HL-60 (cell line): ENCODE results near the gene TMEM145.

Experiments used
- DNase-seq, 2 experiments: peaks; one replicate each; pipeline ENCODE4 v3.0.0-alpha.2; 2010 to 2020; ENCODE audit warnings: low read depth in 1 of 2, low spot score in 1 of 2
- H3K27ac ChIP-seq: fragments of 250-450 bp; sonication (Bioruptor Pico); replicated peaks from 2 replicates; pipeline ENCODE4 v1.5.1; 2020; ENCODE audit warnings: mild to moderate bottlenecking, moderate library complexity
- H3K27me3 ChIP-seq: fragments of 250-450 bp; sonication (Bioruptor Pico); 2 replicates; pipeline ENCODE4 v1.5.1; 2021; ENCODE audit warnings: mild to moderate bottlenecking, moderate library complexity; ENCODE audit not compliant: insufficient read depth, poor library complexity, severe bottlenecking
- H3K4me3 ChIP-seq: replicated peaks from 2 replicates; pipeline ENCODE4 v1.5.1; 2011; ENCODE audit warnings: mild to moderate bottlenecking, control low read depth, low read length; ENCODE audit not compliant: insufficient read depth
- GABPA ChIP-seq: IDR thresholded peaks from 2 replicates; pipeline ENCODE4 v1.6.1; 2012; ENCODE audit warnings: low read depth
- POLR2AphosphoS5 ChIP-seq: IDR thresholded peaks from 2 replicates; pipeline ENCODE4 v1.6.1; 2012; ENCODE audit warnings: low read depth
- SPI1 ChIP-seq: IDR thresholded peaks from 2 replicates; pipeline ENCODE4 v1.6.1; 2012; ENCODE audit warnings: low read depth, mild to moderate bottlenecking, borderline replicate concordance
- TF ChIP-seq, protein P1 (sequence below): IDR thresholded peaks from 2 replicates; pipeline ENCODE4 v1.6.1; 2012; ENCODE audit warnings: low read depth; ENCODE audit not compliant: insufficient replicate concordance
- TF ChIP-seq, protein P2 (sequence below): IDR thresholded peaks from one replicate; pipeline ENCODE4 v1.5.1; 2011; ENCODE audit warnings: low read length, control low read depth, inconsistent platforms; ENCODE audit not compliant: insufficient read depth

Gene TMEM145

DNA sequence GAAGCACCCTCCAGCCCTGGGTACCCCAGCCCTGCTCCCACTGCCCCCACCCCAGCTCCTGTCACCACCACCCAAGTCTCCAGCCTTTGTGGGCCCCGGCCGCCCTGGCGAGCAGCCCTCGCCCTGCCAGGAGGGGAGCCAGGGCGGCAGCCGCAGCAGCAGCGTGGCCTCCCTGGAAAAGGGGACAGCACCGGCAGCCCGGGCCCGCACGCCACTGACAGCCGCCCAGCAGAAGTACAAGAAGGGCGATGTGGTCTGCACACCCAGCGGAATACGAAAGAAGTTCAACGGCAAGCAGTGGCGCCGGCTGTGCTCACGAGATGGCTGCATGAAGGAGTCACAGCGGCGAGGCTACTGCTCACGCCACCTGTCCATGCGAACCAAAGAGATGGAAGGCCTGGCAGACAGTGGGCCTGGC is 40.1 kb upstream of the TMEM145 start:
- TF ChIP-seq SPI1 (no peak), POLR2AphosphoS5 (no peak), GABPA (no peak)
- TF ChIP-seq, protein P1, sequence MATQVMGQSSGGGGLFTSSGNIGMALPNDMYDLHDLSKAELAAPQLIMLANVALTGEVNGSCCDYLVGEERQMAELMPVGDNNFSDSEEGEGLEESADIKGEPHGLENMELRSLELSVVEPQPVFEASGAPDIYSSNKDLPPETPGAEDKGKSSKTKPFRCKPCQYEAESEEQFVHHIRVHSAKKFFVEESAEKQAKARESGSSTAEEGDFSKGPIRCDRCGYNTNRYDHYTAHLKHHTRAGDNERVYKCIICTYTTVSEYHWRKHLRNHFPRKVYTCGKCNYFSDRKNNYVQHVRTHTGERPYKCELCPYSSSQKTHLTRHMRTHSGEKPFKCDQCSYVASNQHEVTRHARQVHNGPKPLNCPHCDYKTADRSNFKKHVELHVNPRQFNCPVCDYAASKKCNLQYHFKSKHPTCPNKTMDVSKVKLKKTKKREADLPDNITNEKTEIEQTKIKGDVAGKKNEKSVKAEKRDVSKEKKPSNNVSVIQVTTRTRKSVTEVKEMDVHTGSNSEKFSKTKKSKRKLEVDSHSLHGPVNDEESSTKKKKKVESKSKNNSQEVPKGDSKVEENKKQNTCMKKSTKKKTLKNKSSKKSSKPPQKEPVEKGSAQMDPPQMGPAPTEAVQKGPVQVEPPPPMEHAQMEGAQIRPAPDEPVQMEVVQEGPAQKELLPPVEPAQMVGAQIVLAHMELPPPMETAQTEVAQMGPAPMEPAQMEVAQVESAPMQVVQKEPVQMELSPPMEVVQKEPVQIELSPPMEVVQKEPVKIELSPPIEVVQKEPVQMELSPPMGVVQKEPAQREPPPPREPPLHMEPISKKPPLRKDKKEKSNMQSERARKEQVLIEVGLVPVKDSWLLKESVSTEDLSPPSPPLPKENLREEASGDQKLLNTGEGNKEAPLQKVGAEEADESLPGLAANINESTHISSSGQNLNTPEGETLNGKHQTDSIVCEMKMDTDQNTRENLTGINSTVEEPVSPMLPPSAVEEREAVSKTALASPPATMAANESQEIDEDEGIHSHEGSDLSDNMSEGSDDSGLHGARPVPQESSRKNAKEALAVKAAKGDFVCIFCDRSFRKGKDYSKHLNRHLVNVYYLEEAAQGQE, result no peak
- TF ChIP-seq, protein P2, sequence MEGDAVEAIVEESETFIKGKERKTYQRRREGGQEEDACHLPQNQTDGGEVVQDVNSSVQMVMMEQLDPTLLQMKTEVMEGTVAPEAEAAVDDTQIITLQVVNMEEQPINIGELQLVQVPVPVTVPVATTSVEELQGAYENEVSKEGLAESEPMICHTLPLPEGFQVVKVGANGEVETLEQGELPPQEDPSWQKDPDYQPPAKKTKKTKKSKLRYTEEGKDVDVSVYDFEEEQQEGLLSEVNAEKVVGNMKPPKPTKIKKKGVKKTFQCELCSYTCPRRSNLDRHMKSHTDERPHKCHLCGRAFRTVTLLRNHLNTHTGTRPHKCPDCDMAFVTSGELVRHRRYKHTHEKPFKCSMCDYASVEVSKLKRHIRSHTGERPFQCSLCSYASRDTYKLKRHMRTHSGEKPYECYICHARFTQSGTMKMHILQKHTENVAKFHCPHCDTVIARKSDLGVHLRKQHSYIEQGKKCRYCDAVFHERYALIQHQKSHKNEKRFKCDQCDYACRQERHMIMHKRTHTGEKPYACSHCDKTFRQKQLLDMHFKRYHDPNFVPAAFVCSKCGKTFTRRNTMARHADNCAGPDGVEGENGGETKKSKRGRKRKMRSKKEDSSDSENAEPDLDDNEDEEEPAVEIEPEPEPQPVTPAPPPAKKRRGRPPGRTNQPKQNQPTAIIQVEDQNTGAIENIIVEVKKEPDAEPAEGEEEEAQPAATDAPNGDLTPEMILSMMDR, result no peak
- Histone ChIP-seq H3K27ac (no peak overlapping the region), H3K27me3 (no peaks in the 10 kb centered on the region), H3K4me3 (no peak overlapping the region)
- no peak for DNase-seq

DNA sequence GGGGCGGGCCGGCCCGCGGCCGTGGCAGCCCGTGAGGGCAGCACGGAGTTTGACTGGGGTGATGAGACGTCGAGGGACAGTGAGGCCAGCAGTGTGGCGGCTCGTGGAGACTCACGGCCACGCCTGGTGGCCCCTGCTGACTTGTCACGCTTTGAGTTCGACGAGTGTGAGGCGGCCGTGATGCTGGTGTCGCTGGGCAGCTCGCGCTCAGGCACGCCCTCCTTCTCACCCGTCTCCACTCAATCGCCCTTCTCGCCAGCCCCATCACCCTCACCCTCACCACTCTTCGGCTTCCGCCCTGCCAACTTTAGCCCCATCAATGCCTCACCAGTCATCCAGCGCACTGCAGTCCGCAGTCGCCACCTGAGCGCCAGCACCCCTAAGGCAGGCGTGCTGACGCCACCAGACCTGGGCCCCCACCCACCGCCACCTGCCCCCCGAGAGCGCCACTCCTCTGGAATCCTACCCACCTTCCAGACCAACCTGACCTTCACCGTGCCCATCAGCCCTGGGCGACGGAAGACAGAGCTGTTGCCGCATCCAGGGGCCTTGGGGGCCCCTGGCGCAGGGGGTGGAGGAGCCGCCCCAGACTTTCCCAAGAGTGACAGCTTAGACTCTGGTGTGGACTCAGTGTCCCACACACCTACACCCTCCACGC is 39.6 kb upstream of the TMEM145 start:
- H3K4me3 ChIP-seq, result no peak overlapping the region
- DNase-seq, result no peak
- TF ChIP-seq POLR2AphosphoS5, result no peak
- TF ChIP-seq GABPA, result no peak
- no peak for TF ChIP-seq SPI1
- TF ChIP-seq, protein P2, result no peak
- TF ChIP-seq, protein P1, result no peak
- no peak overlapping the region for H3K27ac ChIP-seq
- H3K27me3 ChIP-seq, result no peaks in the 10 kb centered on the region

DNA sequence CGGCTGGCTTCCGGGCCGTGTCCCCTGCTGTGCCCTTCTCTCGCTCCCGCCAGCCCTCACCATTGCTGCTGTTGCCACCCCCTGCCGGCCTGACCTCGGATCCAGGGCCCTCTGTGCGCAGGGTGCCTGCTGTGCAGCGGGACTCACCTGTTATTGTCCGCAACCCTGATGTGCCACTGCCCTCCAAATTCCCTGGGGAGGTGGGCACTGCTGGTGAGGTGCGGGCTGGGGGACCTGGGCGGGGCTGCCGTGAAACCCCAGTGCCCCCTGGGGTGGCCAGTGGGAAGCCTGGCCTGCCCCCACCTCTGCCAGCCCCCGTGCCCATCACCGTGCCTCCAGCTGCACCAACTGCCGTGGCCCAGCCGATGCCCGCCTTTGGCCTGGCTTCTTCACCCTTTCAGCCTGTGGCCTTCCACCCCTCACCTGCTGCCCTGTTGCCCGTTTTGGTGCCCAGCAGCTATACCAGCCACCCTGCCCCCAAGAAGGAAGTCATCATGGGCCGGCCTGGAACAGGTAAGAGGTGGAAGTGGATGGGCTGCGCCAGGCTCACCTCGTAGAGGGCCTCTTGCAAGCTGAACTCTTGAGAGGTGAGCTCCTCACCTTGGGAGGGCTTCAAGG is 38.9 kb upstream of the TMEM145 start:
- Histone ChIP-seq H3K27me3 (no peaks in the 10 kb centered on the region), H3K27ac (no peak overlapping the region), H3K4me3 (no peak overlapping the region)
- TF ChIP-seq POLR2AphosphoS5 (no peak), SPI1 (no peak), GABPA (no peak)
- TF ChIP-seq, protein P1, result no peak
- TF ChIP-seq, protein P2, result no peak
- no peak for DNase-seq
